ENCODE measurements around the gene ADGRV1.

GRCh38 chr5:90767710-90768109, 209.1 kb downstream of the ADGRV1 start:
- no peak for TF ChIP-seq CTCF (IDR thresholded peaks at IDR 0.05; ENCODE audit: insufficient read depth, low read depth, low read length)
- no peak for TF ChIP-seq EZH2 (IDR thresholded peaks at IDR 0.05; ENCODE audit: insufficient read depth, low read length)
